Prostate gland (tissue), 2 donors: Measurements from ENCODE around the gene ZNG1B. TPM values are rescaled to one million over a fixed set of nuclear protein-coding genes. Genes with fewer than 3 reads are reported as not detected.
"Not testable (repeated sequence)": the region's sequence is repeated elsewhere in the genome, so short reads cannot be mapped to it uniquely, and the experiment has no call there.

Experiments
- DNase-seq: peaks from one replicate; pipeline ENCODE4 v3.0.0-alpha.2; 2019; ENCODE audit warnings: low spot score
- H3K27ac ChIP-seq, 2 donors: fragments of 200-600 bp; sonication (generic); 2 replicates each; pipeline ENCODE4 v1.5.1; 2017 to 2019
- H3K27me3 ChIP-seq: fragments of 200-600 bp; sonication (generic); replicated peaks from 2 replicates; pipeline ENCODE4 v1.5.1; 2019; ENCODE audit not compliant: insufficient read depth
- H3K36me3 ChIP-seq, 2 donors: fragments of 200-600 bp; sonication (generic); 1 replicate in 1 of 2; 2 replicates in 1 of 2; pipeline versions ENCODE4 v1.5.1 to v1.8.1; 2017 to 2019
- H3K4me1 ChIP-seq: fragments of 200-600 bp; sonication (generic); replicated peaks from 2 replicates; pipeline ENCODE4 v1.5.1; 2019
- H3K4me3 ChIP-seq, 2 donors: fragments of 200-600 bp; sonication (generic); 2 replicates each; pipeline ENCODE4 v1.5.1; 2017 to 2019
- H3K9me3 ChIP-seq: fragments of 200-600 bp; sonication (generic); 2 replicates; pipeline ENCODE4 v1.5.1; 2017
- WGBS: methylation state at CpG from one replicate; pipeline ENCODE4 v1.1.5; 2018; 5-methylcytosine and 5-hydroxymethylcytosine counted together
- intact Hi-C: fragments of 100-400 bp; cut with DNase I; formaldehyde crosslinking; loops from one replicate; pipeline ENCODE4 v1.14.2; 2022
- total RNA-seq, 2 donors: library from RNA; depleted of rRNA; stranded (reverse); fragments of >200 nt; gene quantifications; one replicate each; pipeline ENCODE4 v1.1.0, GENCODE V29; 2016

ZNG1B gene
- total RNA-seq, 2 donors from 2014 or later = 19.3 to 25.0 TPM

- H3K36me3 ChIP-seq, intact Hi-C loops, H3K9me3 ChIP-seq, H3K27me3 ChIP-seq, H3K4me3 ChIP-seq, H3K27ac ChIP-seq, DNase-seq, H3K4me1 ChIP-seq: not testable (repeated sequence)
- 74% methylated on average over 3 of the region's 3 CpGs for WGBS
Measured at GRCh38 chr2:113528904-113529303, 91.4 kb downstream of the ZNG1B start.

GRCh38 chr2:113532991-113533390, 95.5 kb downstream of the ZNG1B start:
- H3K27ac ChIP-seq, H3K36me3 ChIP-seq, H3K27me3 ChIP-seq, intact Hi-C loops, DNase-seq, H3K9me3 ChIP-seq, H3K4me3 ChIP-seq, H3K4me1 ChIP-seq: not testable (repeated sequence)
- no CpG with 5 or more reads among the region's 4 CpGs for WGBS

DNA sequence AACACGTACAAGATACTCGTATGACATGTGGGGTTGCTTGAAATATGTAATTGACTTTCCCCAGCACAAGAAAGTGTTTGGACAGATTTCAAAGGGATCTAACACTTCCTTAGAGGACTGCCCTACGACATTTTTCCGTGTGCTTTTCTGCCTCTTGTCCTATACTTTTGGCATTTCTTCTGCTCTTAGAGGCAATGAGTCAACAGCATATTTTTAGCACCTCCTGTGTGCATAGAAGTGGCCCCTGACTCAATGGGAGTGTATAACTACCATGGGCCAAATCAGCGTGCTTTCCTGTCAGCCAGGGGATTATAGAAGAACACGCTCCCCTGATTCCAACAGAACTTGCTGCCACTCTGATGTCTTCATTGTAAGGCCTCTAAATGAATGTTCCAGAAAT, 99.1 kb downstream of the ZNG1B start:
- H3K4me1 ChIP-seq, intact Hi-C loops, H3K27ac ChIP-seq, H3K27me3 ChIP-seq, H3K9me3 ChIP-seq, H3K36me3 ChIP-seq, DNase-seq, H3K4me3 ChIP-seq: not testable (repeated sequence)
- WGBS = 67% methylated on average over 6 of the region's 6 CpGs

DNA sequence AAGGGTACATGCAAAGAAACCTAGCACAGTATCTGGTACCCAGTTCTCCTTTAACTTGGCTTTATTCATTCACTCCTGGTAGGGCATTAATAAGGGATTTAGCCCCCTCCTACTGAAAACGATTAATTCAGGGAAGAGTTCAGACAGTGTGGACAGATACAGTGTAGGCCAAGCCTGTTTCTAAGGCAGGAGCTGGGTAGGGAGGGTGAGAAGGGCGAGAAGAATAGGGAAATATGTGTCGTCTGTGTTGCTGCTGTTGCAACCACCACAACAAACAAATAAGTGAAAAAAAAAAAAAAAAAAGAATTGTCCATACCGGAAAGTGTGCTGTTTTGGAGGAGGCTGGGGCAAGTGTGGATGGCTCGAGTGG, 103.3 kb downstream of the ZNG1B start:
- H3K27ac ChIP-seq, intact Hi-C loops: not testable (repeated sequence)

DNA sequence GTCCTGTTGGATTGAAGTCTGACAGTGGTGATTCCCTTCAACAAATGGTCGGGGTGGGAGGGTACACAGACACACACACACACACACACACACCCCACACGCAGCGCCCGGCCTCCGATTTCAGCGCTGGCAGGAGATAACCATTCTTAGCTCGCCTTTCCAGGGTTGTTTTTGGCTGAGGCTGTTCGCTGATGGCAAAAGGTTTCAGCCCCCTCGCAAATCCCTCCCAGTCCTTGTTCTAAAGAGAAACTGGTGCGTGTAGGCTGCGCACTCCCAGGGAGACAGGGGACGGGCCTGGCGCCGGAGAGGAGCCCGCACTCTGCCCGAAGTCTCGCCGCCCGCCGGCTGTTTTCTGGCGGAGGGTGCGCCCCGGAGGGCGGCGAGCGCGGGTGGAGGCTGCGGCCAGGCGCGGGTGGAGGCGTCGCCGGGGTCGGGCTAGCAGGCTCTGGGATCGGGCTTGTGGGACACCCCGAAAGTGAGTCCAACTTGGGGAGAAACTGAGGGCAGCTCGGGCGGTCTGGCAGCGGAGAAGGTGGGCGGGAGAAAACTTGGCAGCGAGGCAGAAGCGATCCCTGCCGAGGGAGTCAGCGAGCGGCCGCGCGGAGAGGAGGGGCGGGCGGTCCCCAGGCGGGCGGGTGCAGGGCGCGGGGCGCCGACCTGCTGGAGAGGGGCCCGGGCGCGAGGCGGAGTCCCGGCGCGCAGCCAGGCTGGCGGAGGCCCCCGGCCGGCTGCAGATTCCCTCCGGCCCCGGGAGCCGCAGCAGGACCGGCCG, 103.9 kb downstream of the ZNG1B start:
- intact Hi-C loops, H3K4me1 ChIP-seq, H3K9me3 ChIP-seq, H3K36me3 ChIP-seq, DNase-seq, H3K27me3 ChIP-seq: not testable (repeated sequence)
- WGBS = under 1% methylated on average over 52 of the region's 71 CpGs
- H3K4me3 ChIP-seq = peak overlapping the region; percentile 41 to 48
- H3K27ac ChIP-seq = peak overlapping the region; percentile 50 to 67

More for the DNA sequence above, 103.3 kb downstream of the ZNG1B start:
- DNase-seq, H3K27me3 ChIP-seq, H3K9me3 ChIP-seq, H3K36me3 ChIP-seq, H3K4me3 ChIP-seq, H3K4me1 ChIP-seq: not testable (repeated sequence)
- WGBS = 32% methylated on average over 5 of the region's 5 CpGs

DNA sequence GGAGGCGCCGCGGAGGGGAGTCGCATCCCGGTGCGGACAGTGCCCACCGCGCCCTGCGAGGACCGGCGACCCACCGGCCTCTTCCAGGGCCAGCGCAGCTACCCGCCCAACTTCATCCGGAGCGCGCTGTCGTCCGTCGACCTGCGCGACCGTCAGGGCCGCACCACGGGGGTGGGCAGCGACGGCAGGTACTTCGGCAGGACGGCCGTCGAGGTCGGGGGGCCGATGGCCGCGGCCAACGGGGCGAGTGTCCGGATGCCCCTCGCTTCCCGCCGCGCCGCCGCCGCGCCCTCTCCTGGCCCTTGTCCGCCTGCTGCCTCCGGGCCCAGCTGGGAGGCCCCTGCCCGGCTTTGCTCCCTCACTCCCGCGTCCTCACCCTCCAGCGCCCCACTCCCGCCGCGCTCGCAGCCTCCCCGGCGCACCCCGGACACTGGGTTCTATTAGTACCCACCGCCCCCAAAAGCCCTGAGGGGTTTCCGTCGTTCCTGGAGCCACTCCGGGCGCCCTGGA, 104.5 kb downstream of the ZNG1B start:
- DNase-seq, intact Hi-C loops, H3K4me1 ChIP-seq, H3K9me3 ChIP-seq, H3K27me3 ChIP-seq, H3K36me3 ChIP-seq: not testable (repeated sequence)
- 2% methylated on average over 17 of the region's 64 CpGs for WGBS
- Histone ChIP-seq H3K27ac (peak overlapping the region in 1 of 2 donors; percentile 67), H3K4me3 (peak overlapping the region; percentile 41 to 48)

DNA sequence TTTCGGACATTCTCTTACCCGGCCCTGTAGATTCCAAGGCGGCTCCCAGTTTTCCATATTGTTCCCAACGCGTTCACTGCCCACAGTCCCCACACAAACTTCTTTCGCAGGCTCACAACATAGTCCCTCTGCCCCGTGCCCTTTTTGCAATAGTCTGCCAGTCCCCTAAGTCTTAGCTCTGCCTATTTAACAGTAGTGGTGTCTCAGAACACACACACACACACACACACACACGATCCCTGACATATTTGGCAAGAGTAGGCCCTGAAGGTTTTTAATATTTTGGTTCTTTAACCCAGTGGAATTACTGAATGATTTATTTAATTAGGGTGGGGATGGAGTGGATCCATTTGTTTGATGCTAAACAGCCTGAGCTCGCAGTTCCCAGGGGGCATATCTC, 105.0 kb downstream of the ZNG1B start:
- 9% methylated on average over 8 of the region's 9 CpGs for WGBS
- DNase-seq, H3K9me3 ChIP-seq, H3K36me3 ChIP-seq, H3K4me1 ChIP-seq, H3K27ac ChIP-seq, H3K27me3 ChIP-seq, H3K4me3 ChIP-seq, intact Hi-C loops: not testable (repeated sequence)

Other genes starting within 250 kb of the ZNG1B start
- gene PAX8, start 158.8 kb upstream of the ZNG1B start, total RNA-seq = 1 to 10 TPM; 1.0 to 3.8 TPM
- gene FOXD4L1, start 61.0 kb downstream of the ZNG1B start, total RNA-seq = not detected
- 10 to 100 TPM; 14.7 to 29.2 TPM for gene RABL2A, start 189.6 kb downstream of the ZNG1B start, total RNA-seq